K562 (cell line): Measurements from ENCODE around the gene NSUN3.

ENCODE experiments used
- CEBPB ChIP-seq: fragments of 450-650 bp; IDR thresholded peaks from 2 replicates; pipeline ENCODE4 v1.6.1; 2016; ENCODE audit warnings: missing genetic modification characterization, missing compliant biosample characterization
- CHD4 ChIP-seq: fragments of 200-600 bp; sonication (generic); IDR thresholded peaks from 3 replicates; pipeline ENCODE4 v1.6.1; 2012; ENCODE audit warnings: low read depth, mild to moderate bottlenecking, mixed read lengths, low read length, inconsistent platforms; ENCODE audit not compliant: insufficient read depth, insufficient replicate concordance, poor library complexity, severe bottlenecking
- HNRNPH1 ChIP-seq: fragments of 200-400 bp; formaldehyde crosslinking; optimal IDR thresholded peaks from 2 replicates; pipeline ENCODE3; 2017; ENCODE audit warnings: low read depth, mild to moderate bottlenecking, low read length, moderate library complexity
- TOE1 ChIP-seq, 2 experiments: fragments of 450-650 bp in 1 of 2; sonication (generic) in 1 of 2; formaldehyde crosslinking in 1 of 2; IDR thresholded peaks; 2 replicates each; pipeline versions ENCODE4 v1.7.1 to v1.8.0; 2016 to 2022; ENCODE audit warnings: borderline replicate concordance in 2 of 2, mild to moderate bottlenecking in 2 of 2, antibody characterized with exemption in 1 of 2, inconsistent platforms in 1 of 2, low read depth in 1 of 2, missing genetic modification reagents in 1 of 2, moderate library complexity in 1 of 2
- TF ChIP-seq, protein P1 (sequence below): fragments of 450-650 bp; IDR thresholded peaks from 2 replicates; pipeline ENCODE4 v1.6.1; 2016; ENCODE audit warnings: low read depth

DNA sequence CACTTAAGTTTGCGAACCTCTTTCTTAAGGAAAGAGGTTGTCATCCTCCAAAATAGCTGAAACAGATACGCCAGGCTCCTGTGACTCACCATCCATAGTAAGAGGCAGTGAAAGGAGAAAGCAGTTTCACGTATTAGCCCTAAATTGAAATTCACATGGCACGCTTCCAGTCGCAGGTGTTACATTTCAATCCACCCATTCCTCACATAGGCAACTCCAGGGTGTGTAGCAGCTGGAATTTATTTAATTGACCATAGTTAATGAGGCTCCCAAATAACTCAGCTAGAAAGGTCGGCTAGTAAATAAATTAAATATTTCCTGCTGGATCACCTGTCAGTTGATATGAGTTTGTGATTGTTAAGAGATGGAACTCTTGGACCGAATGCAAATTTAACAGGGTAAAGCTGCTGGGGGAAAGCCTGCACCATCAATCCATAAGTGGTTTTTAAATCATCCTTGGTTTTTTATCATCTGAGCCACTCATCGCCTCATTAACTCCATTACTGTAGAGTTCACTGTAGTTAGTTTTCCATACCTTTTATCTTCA lies 19.6 kb downstream of the NSUN3 start:
- TF ChIP-seq, protein P1, sequence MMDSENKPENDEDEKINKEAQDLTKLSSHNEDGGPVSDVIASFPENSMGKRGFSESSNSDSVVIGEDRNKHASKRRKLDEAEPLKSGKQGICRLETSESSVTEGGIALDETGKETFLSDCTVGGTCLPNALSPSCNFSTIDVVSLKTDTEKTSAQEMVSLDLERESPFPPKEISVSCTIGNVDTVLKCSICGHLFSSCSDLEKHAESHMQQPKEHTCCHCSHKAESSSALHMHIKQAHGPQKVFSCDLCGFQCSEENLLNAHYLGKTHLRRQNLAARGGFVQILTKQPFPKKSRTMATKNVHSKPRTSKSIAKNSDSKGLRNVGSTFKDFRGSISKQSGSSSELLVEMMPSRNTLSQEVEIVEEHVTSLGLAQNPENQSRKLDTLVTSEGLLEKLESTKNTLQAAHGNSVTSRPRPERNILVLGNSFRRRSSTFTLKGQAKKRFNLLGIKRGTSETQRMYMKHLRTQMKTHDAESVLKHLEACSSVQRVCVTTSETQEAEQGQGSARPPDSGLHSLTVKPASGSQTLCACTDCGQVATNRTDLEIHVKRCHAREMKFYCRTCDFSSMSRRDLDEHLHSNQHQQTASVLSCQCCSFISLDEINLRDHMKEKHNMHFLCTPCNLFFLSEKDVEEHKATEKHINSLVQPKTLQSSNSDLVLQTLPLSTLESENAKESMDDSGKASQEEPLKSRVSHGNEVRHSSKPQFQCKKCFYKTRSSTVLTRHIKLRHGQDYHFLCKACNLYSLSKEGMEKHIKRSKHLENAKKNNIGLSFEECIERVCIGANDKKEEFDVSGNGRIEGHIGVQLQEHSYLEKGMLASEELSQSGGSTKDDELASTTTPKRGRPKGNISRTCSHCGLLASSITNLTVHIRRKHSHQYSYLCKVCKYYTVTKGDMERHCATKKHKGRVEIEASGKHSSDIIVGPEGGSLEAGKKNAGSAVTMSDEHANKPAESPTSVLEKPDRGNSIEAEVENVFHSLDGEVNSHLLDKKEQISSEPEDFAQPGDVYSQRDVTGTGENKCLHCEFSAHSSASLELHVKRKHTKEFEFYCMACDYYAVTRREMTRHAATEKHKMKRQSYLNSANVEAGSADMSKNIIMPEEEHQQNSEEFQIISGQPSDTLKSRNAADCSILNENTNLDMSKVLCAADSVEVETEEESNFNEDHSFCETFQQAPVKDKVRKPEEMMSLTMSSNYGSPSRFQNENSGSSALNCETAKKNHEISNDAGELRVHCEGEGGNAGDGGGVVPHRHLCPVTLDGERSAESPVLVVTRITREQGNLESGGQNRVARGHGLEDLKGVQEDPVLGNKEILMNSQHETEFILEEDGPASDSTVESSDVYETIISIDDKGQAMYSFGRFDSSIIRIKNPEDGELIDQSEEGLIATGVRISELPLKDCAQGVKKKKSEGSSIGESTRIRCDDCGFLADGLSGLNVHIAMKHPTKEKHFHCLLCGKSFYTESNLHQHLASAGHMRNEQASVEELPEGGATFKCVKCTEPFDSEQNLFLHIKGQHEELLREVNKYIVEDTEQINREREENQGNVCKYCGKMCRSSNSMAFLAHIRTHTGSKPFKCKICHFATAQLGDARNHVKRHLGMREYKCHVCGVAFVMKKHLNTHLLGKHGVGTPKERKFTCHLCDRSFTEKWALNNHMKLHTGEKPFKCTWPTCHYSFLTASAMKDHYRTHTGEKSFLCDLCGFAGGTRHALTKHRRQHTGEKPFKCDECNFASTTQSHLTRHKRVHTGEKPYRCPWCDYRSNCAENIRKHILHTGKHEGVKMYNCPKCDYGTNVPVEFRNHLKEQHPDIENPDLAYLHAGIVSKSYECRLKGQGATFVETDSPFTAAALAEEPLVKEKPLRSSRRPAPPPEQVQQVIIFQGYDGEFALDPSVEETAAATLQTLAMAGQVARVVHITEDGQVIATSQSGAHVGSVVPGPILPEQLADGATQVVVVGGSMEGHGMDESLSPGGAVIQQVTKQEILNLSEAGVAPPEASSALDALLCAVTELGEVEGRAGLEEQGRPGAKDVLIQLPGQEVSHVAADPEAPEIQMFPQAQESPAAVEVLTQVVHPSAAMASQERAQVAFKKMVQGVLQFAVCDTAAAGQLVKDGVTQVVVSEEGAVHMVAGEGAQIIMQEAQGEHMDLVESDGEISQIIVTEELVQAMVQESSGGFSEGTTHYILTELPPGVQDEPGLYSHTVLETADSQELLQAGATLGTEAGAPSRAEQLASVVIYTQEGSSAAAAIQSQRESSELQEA: no peak
- TF ChIP-seq HNRNPH1: no peak
- no peak for TF ChIP-seq CHD4
- TF ChIP-seq TOE1 (IDR thresholded peaks at IDR 0.05; ENCODE audit: borderline replicate concordance): no peak
- no peak for TF ChIP-seq TOE1 (CRISPR knock-in tag; IDR thresholded peaks at IDR 0.05; ENCODE audit: borderline replicate concordance, low read depth)
- TF ChIP-seq CEBPB (tag): no peak
